GDM1 (cell line): ENCODE measurements around the gene RDH16.

Experiments used
- DNase-seq: peaks from one replicate; lab custom pipeline; 2025; lab: John Stamatoyannopoulos, UW

The RDH16 gene, protein sequence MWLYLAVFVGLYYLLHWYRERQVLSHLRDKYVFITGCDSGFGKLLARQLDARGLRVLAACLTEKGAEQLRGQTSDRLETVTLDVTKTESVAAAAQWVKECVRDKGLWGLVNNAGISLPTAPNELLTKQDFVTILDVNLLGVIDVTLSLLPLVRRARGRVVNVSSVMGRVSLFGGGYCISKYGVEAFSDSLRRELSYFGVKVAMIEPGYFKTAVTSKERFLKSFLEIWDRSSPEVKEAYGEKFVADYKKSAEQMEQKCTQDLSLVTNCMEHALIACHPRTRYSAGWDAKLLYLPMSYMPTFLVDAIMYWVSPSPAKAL

DNA sequence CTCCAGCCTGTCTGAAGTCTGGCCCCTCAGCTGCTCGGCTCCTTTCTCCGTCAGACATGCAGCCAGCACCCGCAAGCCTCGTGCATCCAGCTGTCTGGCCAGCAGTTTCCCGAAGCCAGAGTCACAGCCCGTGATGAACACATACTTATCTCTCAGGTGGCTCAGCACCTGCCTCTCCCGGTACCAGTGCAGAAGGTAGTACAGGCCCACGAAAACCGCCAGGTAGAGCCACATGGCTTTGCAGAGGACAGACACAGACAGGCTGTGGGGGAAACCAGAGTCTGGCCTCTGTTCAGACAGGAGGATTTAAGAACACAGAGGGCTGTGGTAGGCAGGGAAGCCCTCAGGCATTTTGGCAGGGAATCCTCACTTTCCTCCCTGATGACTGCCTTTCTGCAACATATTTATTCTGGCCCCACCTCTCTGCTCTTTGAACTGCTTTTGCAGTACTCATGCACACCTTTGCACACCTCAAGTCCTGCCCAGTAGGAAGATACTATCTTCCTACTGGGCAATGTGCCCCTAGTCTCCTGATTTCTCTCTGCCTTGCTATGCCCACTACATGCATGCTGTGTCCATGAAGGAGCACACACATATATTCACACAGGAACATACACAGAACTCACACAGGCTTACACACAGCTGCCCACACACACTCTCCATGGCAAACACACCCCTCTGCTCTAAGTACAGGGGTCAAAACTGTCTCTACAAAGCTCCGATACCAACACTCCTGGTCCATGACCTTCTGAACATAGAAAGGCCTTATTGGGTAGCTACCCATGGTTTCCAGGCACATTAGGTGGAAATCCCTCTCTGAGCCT is at the start of gene RDH16:
Gene RDH16 (minus strand): TSS at position 380 of the 824 bp plus-strand sequence. CDS start 146 bp downstream, at position 234.
- DNase-seq, result no peak

DNA sequence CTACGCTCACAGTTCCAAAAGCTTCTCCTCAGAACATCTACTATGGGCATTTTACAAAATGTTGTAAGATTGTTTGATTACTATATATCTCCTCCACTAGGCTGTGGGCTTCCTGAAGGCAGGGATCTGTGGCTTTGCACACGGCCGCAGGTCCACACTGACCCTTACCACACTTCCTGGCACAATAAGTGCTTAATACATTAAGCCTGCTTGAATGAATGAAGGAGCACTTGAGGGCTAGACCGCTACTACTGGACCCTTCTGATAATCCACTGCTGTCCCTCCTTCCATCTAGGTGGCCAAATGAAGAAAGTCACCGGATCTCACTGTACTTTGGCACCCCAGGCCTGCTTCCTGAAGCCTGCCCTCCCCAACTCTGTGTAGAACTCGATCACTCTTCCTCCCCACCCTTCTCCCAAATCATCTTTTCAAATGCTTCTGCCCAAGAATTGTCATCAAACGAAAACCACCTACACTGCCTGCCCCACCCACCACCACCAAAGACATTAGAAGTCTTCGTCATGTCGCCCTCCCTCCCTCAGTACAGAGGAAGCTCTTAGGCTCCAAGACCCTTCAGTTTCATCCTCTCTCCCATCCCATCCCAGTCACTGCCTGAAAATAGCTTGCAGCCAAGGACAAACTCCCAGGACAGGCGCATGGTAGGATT is 49.5 kb upstream of the RDH16 start:
- no peak for DNase-seq

DNA sequence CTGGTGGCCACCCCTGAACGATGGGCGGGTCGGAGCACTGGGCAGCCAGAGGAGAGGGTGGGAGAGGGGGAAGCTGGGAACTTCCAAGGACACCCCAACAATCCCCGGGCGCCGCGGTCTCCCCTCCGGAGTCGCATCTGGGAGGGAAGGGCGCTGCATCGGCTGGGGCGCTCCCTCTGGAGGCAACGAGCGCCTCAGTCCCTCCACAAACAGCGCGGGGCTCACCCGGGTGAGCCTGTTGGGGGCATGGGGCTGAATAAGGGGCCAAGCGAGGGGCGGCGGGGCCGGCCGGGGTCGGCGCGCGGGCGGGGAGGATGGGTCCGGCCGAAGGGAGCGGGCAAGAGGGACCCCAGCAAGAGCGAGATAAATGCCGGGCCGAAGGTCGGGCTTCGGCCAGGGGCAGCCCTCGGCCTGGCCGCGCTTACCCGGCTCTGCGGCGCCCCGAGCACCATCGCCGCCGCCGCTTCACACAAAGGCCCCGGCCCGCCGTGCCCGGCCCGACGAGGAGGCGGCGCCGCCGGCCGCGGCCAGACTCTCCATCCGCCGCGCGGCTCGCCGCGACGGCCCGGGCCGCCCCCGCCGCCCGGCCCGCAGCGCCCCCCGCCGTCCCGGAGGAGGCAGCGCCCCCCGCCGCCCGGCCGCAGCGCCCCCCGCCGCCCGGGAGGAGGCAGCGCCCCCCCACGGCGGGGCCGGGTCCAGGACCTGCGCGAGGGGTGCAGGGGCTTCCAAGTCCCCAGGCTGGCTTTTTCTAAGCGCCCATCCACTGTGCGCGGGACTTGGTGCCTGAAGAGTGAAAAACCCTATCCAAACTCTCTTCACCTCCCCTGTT is 48.8 kb upstream of the RDH16 start, which contains the start of gene ZBTB39:
Gene ZBTB39 (minus strand): TSS at position 567 of the 829 bp plus-strand sequence. CDS start 1,629 bp downstream, outside the sequence.
- peak; percentile 55 for DNase-seq

DNA sequence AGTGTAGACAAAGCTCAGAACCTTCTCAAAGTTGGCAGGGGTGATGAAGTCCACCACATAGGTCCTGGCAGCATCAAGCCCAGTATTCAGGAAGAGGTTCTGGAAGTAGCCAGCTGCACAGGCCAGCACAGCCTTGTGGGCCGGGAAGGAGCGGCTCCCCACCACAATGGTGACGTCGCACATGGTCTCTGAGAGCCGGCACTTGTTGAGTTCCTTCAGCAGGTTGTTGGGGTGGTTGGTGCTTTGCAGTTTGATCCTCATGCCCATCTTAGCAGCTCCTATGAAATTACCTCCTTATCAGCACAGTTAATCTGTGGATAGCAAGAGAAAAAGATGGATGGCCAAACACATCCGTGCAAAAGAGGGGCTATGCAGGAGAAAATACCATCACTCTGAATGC is 47.2 kb upstream of the RDH16 start:
- no peak for DNase-seq

DNA sequence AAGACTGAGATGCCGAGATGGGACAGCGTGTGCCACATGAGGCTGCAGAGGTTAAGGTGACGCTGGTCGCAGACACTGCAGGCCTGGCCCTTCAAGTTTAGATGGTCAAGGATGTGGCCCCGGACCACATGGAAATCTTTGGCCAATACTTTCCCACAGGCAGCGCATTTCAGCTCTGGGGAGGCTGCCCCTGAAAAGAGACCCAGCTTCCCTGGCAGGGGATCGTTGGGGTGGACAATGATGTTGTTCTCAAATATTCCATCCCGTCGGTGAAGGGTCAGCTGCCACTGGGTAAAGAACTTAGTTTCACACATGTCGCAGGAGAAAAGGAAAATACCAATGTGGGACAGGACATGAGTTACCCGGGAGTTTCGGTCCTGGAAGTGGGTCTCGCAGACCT is 46.0 kb upstream of the RDH16 start:
- DNase-seq, result no peak

DNA sequence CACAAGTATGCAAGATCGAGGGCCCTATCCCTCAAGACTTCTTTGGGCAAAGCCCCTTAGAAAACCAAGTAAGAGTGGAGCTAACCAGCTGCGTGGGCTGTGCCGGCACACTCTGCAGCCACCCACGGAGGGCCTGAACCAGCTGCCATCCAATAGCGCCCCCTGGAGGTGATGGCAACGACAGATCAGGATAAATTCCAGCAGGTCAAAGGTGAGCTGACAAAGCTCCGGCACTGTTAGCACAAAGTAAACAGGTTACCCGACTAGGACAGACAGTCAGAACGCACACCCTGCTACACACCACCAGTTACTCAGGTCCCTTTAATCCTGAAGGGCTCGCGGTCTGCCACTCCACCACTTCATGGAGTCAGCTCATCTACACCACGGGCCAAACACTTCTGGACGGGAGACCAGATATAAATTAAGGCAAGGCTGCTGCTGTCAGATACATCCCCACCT is 44.1 kb upstream of the RDH16 start:
- DNase-seq, result peak; percentile 59

DNA sequence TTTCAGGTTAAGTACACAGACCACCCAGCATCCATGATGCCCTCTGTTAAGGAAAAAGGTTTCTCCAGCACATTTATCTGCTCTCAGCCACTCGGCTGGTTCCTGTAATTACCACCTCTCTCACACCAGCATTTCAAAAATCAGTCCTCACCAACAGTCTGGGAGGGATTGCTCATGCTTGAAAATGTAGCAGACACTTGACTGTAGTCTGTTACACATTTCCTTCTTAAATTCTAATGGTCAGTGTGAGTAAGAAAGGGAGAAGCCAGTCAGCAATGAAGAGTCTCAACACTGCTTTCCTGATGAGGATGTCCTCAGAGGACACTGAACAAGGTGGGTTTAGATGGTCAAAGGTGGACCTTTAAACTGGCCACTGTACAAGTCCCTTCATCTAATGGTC is 43.0 kb upstream of the RDH16 start:
- DNase-seq, result no peak

DNA sequence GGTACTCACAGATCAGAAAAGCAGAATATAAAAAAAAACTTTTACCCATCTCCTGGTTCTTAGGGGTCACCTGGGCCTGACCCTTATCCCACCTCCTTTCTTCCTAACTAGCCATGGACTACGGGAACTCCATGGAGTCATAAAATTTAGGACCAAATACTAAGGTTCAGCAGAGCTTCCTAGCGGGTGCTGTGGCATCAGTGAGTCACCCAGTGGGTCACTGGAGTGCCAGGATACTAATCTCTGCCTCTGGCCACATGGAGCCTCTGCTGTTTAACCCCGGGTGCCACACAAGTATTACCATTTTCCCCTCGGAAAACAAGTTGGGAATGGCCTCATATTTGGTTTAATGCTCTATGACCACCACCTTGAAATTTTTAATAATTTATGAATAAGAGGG is 42.0 kb upstream of the RDH16 start:
- no peak for DNase-seq

DNA sequence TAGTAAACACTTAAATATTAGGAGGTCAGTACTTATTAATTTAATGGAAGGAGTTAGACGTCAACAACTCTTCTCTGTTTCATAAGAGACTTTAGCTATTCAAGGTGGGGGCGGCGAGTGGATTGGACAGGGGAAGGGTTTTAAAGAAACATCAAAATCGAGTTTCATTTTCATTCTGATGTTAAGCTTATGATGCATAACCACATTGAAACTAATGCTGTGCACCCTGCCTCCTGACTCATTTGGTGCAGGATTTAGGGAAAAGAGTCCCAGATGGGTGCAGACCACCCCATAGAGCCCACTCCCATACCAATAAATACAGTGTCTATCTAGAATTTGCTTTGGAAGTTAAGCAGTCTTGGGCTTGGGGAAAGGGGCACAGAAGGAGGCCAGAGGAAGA is 41.6 kb upstream of the RDH16 start:
- DNase-seq, result no peak

DNA sequence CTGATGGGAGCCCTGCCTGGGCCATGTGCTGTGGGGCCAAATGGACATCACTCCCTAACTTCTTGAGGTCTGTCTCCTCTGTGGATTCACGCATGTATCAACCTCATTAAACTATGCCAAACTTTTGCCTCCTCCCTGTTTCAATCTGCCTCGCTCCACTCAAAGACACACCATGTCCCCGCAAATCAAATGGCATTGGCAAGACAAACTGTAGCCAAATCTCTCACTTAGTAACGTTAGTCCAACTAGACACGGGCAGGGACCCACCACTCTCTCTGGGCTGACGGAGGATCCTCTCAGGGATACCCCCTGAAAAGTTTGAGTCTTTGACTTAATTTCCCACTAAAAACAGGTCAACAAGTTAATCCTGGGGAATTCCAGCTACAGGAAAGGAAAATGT is 40.9 kb upstream of the RDH16 start:
- no peak for DNase-seq

DNA sequence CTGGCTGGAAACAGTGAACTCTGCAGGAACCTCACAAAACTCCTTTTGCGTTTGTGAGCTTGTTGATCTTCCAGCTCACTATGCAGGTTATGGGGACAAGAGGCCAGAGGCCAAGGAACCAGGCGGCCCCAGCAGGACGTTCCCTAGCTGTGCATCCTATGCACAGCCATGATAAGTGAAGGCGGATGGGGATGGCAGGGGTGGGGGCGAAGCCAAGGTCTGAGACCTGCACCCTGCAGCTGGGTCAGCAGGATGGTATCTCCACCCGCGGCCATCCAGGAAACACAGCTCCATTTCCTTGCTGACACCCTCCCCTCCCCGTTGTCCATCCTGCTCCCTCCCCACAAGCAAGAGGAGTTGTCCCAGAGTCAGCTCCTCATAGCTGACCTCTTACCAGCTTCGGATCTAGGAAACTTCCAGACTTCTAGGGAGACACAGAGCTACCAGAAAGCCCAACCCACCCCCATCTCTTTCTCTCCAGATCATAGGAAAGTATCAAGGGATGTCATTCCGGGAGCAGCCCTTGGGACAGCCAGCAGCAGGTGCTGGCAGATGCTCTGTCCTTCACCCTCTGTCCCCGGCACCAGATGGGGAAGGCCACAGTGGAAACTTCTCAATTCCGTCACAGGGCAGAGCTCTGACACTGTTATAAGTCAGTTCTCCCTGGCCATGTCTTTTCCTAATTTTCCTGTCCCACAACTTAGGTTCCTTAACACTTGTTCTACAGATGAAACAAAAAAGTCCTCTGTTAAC is 39.6 kb upstream of the RDH16 start:
- DNase-seq, result no peak

DNA sequence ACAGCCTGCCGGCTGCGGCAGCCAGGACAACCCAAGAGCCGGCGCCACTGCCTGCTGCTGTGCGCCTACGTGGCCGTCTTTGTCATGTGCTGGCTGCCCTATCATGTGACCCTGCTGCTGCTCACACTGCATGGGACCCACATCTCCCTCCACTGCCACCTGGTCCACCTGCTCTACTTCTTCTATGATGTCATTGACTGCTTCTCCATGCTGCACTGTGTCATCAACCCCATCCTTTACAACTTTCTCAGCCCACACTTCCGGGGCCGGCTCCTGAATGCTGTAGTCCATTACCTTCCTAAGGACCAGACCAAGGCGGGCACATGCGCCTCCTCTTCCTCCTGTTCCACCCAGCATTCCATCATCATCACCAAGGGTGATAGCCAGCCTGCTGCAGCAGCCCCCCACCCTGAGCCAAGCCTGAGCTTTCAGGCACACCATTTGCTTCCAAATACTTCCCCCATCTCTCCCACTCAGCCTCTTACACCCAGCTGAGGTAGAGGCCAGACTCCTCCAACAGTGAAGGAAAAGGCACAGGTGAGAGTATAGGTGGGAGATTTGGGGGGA is 38.6 kb upstream of the RDH16 start:
- DNase-seq, result no peak

DNA sequence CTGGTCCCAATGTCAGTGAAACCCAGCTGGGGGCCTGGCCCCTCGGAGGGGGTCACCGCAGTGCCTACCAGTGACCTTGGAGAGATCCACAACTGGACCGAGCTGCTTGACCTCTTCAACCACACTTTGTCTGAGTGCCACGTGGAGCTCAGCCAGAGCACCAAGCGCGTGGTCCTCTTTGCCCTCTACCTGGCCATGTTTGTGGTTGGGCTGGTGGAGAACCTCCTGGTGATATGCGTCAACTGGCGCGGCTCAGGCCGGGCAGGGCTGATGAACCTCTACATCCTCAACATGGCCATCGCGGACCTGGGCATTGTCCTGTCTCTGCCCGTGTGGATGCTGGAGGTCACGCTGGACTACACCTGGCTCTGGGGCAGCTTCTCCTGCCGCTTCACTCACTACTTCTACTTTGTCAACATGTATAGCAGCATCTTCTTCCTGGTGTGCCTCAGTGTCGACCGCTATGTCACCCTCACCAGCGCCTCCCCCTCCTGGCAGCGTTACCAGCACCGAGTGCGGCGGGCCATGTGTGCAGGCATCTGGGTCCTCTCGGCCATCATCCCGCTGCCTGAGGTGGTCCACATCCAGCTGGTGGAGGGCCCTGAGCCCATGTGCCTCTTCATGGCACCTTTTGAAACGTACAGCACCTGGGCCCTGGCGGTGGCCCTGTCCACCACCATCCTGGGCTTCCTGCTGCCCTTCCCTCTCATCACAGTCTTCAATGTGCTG is 38.0 kb upstream of the RDH16 start:
- no peak for DNase-seq

DNA sequence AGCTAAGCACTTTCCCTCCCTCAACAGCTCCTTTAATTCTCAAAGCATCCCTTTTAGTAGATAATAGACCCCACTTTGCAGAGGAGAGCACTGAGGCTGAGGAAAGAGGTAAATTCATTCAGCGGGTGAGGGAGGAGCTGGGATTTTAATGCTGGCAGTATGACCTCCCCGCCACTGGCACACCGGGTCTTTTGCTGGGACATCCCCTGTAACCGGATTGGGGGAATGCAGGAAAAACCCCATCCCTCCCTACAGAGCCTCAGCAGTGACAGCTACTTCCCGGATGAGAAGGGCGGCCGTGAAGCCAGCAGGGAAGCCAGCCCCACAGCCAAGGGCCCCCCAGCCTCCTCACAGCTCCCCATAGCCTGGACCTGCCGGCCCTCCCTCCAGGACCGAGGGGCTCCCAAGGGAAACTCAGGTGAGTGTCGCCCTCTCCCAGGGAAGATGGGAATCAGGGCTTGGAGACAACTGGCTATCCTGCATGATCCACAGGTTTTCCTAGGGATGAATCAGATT is 36.9 kb upstream of the RDH16 start:
- DNase-seq, result no peak

DNA sequence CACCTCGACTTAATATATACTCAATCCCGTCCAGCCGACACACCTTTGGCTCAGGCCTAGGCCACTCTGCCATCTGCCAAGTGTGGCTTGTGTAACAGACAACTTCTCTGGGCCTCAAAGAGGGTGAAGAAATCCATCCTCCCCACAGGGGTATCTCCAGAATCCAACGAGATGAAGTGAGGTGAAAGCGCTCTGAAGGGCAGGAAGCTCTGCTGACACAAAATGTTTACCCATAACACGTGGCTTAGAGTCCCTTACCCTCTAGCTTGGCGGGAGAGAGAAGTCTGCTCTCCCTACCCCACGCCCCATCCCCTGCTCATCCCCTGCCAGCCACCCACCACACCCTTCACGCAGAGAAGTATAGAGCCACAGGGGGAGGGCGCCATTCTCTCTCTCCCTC is 35.9 kb upstream of the RDH16 start:
- no peak for DNase-seq

DNA sequence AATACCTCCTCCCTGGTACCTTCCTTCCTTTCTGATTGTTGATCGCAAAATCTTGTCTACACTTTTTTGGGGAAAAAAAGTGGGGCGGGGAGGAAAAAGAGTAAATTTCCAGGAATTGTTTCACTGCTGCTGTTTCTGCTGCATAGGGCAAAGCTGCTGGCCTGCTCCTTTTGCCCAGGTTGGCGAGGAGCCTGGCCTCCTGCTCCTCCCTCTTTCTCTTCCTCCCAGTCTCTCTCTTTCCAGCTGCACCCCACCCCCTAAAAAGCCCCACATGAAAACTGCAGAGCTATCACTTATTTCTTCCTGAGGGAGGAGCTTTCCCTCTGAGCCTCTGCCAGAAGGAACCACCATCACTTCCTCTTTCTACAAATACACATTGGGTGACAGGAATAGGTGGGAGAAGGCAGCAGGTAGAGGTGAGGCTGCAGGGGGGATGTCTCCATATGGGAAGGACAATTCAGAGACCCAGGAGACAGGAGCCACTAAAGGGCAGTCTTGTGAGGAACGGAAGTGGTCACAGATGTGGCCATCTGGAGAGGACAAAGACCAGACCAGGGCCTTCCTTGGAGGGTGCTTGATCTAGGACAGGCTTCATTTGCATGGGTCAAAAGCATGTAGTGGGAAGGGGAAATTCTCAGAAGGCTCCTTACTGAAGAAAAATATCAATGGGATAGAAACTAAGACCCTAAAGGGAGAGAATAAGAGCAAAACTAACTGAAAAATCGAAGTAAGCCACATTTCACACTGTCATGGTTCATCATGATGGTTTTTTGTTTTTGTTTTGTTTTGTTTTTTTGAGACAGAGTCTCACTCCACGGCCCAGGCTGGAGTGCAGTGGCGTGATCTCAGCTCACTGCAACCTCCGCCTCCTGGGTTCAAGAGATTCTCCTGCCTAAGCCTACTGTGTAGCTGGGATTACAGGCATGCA is 34.2 kb upstream of the RDH16 start:
- DNase-seq, result peak; percentile 52

DNA sequence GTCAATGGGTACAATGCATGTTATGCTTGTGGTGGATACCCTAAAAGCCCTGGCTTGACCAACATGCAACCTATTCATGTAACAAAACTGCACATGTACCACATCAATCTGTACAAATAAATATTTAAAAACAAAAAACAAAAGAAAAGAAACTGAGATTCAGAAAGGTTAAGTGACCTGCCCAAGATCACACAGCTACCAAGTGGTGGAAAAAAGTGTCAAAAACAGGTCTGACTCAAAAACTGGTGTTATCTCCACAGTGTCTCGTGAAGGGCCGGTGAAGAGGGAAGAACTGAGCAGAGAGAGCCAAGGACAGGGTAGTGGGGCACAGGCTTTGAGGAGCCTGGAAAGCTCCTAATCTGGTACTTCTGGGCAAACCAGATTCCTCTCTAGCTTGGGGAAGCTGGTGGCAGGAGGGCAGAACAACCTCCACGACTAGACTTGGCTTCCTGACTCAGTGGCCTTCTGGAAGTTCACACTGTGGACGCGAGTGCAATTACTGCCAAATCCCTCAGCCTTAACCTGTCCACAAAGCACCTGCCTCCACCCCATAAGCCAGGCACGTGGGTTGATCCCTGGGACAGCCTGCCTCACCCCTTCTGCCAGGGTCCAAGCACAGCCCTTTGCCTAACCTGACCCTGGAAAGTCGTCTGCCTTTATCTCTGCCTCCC is 33.4 kb upstream of the RDH16 start:
- no peak for DNase-seq
